HG03175 (cell line): Measurements from ENCODE around the gene CALML3.

ENCODE experiments used
- ATAC-seq: cut with Tn5 transposase; IDR thresholded peaks from one replicate; pipeline ENCODE4 v1.9.1; 2021; ENCODE audit warnings: mild to moderate bottlenecking, moderate library complexity; ENCODE audit not compliant: unreplicated experiment

CALML3 gene

GRCh38 chr10:5490698-5491464, 33.9 kb upstream of the CALML3 start:
- ATAC-seq, result no peak

GRCh38 chr10:5491477-5491876, 33.3 kb upstream of the CALML3 start:
- no peak for ATAC-seq

- ATAC-seq, result no peak
Measured at GRCh38 chr10:5492322-5492855, 32.4 kb upstream of the CALML3 start.

GRCh38 chr10:5492929-5493576, 31.7 kb upstream of the CALML3 start:
- no peak for ATAC-seq

GRCh38 chr10:5493691-5494090, 31.1 kb upstream of the CALML3 start:
- ATAC-seq, result no peak

GRCh38 chr10:5494611-5495010, 30.1 kb upstream of the CALML3 start:
- no peak for ATAC-seq

GRCh38 chr10:5496261-5497250, 28.2 kb upstream of the CALML3 start:
- ATAC-seq, result no peak

GRCh38 chr10:5497289-5497688, 27.5 kb upstream of the CALML3 start:
- no peak for ATAC-seq

GRCh38 chr10:5497948-5498730, 26.6 kb upstream of the CALML3 start:
- no peak for ATAC-seq

GRCh38 chr10:5498791-5499492, 25.8 kb upstream of the CALML3 start:
- no peak for ATAC-seq

- ATAC-seq, result no peak
Measured at GRCh38 chr10:5499493-5500140, 25.1 kb upstream of the CALML3 start, which contains the start of gene CALML5. Gene CALML5 (minus strand): TSS chr10:5499570. CDS start chr10:5499438, 132 bp downstream.

- ATAC-seq, result no peak
Measured at GRCh38 chr10:5500162-5500670, 24.5 kb upstream of the CALML3 start.

GRCh38 chr10:5500910-5501309, 23.9 kb upstream of the CALML3 start:
- no peak for ATAC-seq

GRCh38 chr10:5502061-5502521, 22.7 kb upstream of the CALML3 start:
- ATAC-seq, result no peak

GRCh38 chr10:5502571-5503476, 21.9 kb upstream of the CALML3 start:
- ATAC-seq, result no peak

GRCh38 chr10:5503477-5503835, 21.3 kb upstream of the CALML3 start:
- no peak for ATAC-seq

GRCh38 chr10:5504146-5505072, 20.4 kb upstream of the CALML3 start:
- ATAC-seq, result no peak
